GM18519 (cell line): ENCODE data around the gene LDB1.

Source experiments
- ATAC-seq: cut with Tn5 transposase; IDR thresholded peaks from one replicate; pipeline ENCODE4 v1.9.1; 2021; ENCODE audit warnings: mild to moderate bottlenecking, moderate library complexity; ENCODE audit not compliant: unreplicated experiment, low FRiP score

The LDB1 gene

DNA sequence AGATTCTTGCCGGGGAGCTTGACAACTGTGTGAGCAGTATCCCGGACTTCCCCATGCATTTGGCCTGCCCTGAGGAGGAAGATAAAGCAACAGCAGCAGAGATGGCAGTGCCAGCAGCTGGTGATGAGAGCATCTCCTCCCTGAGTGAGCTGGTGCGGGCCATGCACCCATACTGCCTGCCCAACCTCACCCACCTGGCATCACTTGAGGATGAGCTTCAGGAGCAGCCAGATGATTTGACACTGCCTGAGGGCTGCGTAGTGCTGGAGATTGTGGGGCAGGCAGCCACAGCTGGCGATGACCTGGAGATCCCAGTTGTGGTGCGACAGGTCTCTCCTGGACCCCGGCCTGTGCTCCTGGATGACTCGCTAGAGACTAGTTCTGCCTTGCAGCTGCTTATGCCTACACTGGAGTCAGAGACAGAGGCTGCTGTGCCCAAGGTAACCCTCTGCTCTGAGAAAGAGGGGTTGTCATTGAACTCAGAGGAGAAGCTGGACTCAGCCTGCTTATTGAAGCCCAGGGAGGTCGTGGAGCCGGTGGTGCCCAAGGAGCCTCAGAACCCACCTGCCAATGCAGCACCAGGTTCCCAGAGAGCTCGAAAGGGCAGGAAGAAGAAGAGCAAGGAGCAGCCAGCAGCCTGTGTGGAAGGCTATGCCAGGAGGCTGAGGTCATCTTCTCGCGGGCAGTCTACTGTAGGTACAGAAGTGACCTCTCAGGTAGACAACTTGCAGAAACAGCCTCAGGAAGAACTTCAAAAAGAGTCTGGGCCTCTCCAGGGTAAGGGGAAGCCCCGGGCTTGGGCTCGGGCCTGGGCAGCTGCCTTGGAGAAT, 19.3 kb upstream of the LDB1 start:
- no peak for ATAC-seq

DNA sequence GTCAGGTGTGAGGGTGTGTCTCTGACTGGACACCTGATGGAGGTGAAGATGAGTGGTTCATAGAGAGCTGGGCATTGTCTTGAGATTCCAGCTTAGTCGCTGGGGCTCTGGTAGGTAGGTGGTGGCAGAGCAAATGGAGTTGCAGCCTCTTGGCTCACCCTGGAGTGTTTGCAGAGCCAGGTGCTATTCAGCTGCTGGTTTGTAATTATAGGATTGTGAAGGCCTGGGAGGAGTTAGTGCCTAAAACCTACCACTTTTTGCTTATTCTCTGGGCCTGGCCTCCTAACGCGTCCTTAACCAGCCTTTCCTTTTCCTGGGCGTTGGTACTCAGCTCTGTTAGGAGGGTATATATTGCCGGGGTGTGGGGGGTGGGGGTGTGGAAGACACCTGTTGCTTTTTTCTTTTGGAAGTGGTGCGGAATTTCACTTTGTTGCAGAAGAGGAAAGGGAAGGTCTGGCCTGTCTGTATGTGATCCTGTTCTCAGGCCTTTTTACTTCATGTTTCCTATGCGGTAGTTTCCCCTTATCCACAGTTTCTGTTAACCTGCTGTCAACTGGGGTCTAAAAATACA, 15.9 kb upstream of the LDB1 start:
- no peak for ATAC-seq

GRCh38 chr10:102134416-102134815, 14.2 kb upstream of the LDB1 start:
- ATAC-seq = no peak

DNA sequence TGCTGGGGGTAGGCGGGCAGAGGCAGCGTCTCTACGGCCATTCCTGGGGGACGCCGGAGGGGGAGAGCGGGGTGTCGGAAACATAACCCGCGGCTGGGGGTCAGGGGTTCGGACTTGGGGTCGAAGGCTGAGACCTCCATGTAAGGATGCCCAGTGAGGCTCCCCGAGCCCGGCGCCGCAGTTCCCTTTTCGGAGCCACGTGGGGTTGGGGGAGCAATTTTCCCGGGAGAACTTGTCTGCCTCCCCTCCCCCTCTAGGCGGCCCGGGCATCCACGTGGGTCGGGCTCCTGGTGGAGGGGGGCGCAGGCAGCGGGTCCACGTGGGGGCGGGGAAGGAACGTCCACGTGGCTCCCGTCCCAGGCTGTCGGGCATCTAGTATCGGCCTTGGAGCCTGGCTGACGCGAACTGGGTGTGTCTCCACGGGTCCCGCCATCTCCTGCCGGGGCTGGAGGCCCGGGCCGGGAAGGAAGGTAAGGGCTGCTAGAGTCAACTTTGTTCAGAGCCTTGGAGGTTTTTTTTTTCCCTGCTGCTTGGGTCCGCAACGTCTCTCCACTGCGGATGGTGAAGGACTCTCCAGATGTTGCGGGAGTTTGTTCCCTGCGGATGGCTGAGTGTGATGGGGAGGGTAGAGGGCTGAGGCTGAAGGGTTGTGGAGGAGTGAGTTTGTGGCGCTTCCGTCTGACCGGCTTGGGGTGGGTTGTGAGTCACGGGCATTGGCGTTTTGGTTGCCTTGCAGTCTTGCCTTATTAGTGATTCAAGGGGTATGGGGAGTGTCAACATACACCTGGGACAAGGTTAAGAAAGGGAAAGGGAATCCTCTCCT, 13.4 kb upstream of the LDB1 start:
- ATAC-seq = no peak

DNA sequence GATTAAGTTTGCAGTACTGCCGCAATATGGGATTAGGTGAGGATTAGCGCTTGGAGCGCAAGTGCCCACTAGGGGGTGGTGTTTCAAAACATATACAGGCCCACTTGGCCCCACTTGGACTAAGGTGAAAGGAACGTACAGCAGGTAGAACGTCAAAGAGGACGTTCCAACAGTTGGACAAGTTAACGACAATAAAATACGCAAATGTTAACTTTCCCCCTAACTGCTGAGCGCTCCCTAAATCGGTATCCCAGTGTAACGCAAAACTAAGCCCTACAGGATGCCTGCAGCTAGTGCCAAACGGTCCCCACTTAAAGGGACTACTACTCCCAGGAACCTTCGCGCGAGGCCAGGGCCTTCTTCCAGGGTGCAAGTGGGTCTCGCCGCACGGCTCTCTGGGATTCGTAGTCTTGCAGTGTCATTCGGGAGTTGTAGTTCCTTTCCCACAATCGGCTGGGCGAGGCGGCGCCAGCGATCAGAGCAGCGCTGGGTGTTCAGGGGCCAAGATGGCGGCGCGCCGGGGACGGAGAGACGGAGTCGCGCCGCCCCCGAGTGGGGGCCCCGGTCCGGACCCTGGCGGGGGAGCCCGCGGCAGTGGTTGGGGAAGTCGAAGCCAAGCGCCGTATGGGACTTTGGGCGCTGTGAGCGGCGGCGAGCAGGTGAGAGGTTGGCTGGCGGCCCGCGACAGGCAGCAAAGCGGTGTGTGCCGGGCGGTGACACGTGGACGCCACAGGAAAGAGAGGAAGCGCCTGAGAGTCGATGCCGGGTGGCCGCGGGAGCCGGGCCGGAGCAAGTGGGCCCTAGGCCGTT, 12.6 kb upstream of the LDB1 start, which contains the start of gene PPRC1:
PPRC1 (plus strand) TSS at position 478 of the 810 bp plus-strand sequence; CDS start at position 507, 29 bp downstream.
- ATAC-seq = peak; percentile 86

DNA sequence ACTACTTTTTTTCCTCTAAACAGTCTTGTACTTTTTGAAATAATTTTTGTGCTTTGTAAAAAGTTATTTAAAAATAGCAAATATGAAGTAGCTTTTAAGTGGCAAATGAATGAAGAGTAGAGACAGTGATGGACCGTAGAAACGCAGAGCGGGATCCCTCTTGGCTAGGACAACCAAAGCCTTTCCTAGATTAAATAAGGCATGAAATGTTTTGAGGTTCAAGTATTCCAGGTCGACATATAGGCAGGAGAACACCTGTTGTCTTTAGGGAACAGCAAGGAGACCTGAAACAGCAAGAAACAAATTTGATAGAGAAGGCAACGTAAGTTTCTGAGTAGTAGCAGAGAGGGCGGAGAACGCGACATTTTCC, 12.0 kb upstream of the LDB1 start:
- no peak for ATAC-seq

DNA sequence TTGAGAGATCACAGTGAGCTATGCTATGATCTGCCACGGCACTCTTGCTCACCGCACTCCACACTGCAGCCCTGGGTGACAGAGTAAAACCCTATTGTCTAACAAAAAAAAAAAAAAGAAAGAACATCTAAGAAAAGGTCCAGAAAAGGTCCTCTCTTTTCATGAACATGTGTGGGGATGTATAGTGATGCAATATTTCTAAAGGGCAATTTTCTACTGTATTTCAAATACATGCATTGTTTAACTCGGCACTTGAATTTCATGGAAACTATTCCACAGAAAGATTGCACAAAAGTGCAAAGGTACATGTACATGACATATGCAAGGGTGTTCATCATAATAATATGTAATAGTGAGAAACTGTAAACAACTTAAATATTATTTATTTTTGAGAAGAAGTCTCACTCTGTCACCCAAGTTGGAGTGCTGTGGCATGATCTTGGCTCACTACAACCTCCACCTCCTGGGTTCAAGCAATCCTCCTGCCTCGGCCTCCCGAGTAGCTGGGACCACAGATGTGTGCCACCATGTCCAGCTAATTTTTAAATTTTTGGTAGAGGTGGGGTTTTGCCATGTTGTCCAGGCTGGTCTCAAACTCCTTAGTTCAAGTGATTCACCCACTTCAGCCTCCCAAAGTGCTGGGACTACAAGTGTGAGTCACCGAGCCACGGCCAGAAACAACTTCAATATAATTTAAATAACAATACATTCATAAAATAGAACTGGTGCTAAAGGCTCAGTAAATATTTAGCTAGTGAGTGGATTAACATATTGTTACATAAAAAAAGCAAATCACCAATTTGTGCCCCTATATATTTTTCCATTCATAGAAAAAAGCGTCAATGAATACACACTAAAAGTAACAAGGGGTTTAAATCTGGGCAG, 11.4 kb upstream of the LDB1 start:
- ATAC-seq = no peak

- no peak for ATAC-seq
These were observed 3.1 kb upstream of the LDB1 start for GRCh38 chr10:102123223-102123622.

GRCh38 chr10:102122450-102122849, 2.3 kb upstream of the LDB1 start:
- ATAC-seq = no peak

- ATAC-seq = no peak
These were observed 1.7 kb upstream of the LDB1 start for GRCh38 chr10:102121739-102122372.

GRCh38 chr10:102120991-102121738, 997 bp upstream of the LDB1 start:
- no peak for ATAC-seq

GRCh38 chr10:102119417-102120141, 589 bp downstream of the LDB1 start:
- ATAC-seq = no peak

- no peak for ATAC-seq
These were observed 1.3 kb downstream of the LDB1 start for GRCh38 chr10:102118867-102119266.

DNA sequence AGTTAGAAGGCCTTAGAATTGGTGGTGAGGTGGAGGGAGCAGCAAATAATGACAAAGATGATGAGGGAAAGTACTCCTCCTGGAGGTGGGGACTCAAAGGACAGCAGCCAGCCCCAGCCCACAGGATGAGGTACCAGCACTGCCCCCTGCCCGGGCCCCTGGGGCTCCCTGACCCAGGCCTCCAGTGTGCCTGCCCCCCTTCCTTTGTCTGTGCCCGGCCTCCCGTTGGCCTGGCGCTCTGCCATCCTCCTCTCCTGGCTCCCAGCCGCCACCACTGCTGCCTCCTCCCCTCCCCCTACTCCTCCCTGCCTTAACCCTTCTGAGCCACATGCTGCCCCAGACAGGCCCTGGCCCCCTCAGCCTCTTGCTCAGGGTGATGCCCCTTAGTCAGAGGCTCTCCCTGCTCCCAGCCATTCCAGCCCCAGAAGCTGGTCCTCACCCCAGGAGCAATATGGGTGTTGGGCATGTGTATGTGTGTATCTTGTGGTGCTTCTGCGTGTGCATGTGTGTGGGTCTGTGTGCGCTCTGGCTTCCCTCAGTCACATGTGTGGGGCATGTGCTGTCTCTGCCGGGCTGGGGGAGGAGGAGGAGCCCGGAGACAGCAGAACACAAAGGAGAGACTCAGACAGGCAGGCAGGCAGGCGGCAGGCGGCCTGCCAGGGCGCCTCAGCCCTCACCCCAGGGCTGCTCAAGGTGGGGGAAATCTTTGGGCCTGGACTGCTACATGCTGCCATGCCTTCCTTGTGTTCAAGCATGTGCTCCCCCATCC, 2.6 kb downstream of the LDB1 start:
- ATAC-seq = no peak

- no peak for ATAC-seq
These were observed 3.5 kb downstream of the LDB1 start for GRCh38 chr10:102116656-102117055.

DNA sequence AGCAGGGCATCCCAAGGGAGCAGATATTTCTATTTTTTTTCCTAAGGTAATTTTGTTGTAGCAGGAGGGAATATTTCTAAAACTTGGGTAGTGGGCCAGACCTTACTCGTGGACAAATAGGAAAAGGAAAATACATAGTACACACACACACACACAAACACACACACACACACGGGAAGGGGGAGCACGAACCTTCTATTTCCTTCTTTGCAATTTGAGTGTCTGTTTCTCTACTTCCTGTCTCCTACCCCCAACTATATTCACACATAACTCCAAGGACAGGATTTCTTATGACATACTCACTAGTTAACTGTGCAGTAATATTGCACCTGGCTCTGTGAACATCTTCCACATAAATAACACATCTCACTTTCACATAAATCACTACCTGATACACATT, 4.4 kb downstream of the LDB1 start:
- no peak for ATAC-seq
